Measurements from ENCODE around the gene TIMP3.

The TIMP3 gene

DNA sequence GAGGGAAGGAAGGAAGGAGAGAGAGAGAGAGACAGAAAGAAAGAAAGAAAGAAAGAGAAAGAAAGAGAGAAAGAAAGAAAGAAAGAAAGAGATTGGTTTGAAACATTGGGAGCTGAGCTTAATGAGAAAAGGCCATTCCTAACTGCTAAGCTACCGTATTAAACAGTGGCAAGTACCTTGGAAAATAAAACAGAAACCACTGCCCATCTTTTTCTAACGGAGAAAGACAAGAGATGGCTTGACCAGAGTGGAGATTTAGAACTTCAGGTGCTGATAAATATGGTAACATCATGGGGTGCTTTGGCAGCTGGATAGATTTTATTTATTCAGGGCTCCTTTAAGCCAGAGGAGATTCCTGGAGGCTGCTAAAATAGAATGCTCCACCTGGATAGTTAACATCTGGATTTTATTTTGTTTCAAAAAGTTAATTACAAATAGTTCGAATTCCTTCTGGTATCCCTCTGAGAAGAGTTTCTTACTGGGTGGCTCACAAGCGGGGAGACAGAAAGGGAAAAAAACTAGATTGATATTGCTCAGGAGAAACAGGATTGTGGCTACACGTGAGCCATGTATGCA lies 12.9 kb downstream of the TIMP3 start (continued):
- TF ChIP-seq TSHZ2 (CRISPR knock-in tag; IDR thresholded peaks at IDR 0.05) = no peak
- TF ChIP-seq OSR1 (CRISPR knock-in tag; IDR thresholded peaks at IDR 0.05) = no peak

DNA sequence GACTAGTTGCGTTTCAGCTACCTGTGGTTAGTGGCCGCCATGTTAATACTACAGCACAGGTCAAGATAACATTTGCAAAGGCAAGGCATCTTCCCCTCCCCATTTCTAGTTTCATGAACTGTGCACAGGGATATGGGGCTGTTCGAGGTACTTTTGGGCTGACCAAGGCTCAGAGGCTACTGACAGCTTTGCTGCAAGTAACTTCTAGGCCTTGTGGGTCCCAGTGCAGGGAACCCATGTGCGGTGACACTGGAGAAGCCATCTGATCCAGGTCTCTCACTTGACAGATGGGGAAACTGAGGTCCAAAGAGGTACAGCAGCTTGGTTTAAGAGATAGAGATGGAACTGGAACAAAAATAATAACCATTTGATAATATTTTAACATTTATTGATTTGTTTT lies 13.6 kb downstream of the TIMP3 start:
- no peak for ATAC-seq
- no peak for TF ChIP-seq ZNF8 (CRISPR knock-in tag; IDR thresholded peaks at IDR 0.05)
- TF ChIP-seq ZFP3 (CRISPR knock-in tag; IDR thresholded peaks at IDR 0.05) = no peak
- TF ChIP-seq, protein P1, sequence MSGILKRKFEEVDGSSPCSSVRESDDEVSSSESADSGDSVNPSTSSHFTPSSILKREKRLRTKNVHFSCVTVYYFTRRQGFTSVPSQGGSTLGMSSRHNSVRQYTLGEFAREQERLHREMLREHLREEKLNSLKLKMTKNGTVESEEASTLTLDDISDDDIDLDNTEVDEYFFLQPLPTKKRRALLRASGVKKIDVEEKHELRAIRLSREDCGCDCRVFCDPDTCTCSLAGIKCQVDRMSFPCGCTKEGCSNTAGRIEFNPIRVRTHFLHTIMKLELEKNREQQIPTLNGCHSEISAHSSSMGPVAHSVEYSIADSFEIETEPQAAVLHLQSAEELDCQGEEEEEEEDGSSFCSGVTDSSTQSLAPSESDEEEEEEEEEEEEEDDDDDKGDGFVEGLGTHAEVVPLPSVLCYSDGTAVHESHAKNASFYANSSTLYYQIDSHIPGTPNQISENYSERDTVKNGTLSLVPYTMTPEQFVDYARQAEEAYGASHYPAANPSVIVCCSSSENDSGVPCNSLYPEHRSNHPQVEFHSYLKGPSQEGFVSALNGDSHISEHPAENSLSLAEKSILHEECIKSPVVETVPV (CRISPR knock-in tag; IDR thresholded peaks at IDR 0.05) = no peak
- no peak for TF ChIP-seq PPARA (CRISPR knock-in tag; IDR thresholded peaks at IDR 0.05; ENCODE audit: borderline replicate concordance)
- no peak for TF ChIP-seq TCF4 (CRISPR knock-in tag; IDR thresholded peaks at IDR 0.05; ENCODE audit: borderline replicate concordance)

DNA sequence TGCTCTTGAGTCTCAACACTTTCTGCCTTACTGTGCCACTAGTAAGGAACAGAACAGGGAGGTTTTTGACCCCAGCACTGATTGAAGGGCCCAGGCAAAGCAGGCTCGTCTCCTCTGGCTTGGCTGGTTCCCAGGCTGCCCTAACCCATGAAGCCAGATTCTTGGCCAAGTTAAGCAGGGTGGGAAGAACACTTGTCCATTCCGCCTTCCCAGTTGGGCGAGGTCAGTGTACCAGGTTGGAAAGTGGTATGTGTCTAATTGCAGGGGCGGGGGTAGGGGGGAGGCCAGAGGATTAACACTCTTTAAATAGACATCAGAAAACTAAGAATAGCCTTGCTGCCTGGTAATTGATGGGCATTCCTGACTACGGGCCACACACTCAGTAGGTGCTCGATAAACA lies 14.4 kb downstream of the TIMP3 start:
- no peak for TF ChIP-seq PPARA (CRISPR knock-in tag; IDR thresholded peaks at IDR 0.05; ENCODE audit: borderline replicate concordance)
- TF ChIP-seq TOX (CRISPR knock-in tag; IDR thresholded peaks at IDR 0.05; ENCODE audit: borderline replicate concordance) = no peak
- no peak for TF ChIP-seq SNAI2 (CRISPR knock-in tag; IDR thresholded peaks at IDR 0.05)
- ATAC-seq = no peak

DNA sequence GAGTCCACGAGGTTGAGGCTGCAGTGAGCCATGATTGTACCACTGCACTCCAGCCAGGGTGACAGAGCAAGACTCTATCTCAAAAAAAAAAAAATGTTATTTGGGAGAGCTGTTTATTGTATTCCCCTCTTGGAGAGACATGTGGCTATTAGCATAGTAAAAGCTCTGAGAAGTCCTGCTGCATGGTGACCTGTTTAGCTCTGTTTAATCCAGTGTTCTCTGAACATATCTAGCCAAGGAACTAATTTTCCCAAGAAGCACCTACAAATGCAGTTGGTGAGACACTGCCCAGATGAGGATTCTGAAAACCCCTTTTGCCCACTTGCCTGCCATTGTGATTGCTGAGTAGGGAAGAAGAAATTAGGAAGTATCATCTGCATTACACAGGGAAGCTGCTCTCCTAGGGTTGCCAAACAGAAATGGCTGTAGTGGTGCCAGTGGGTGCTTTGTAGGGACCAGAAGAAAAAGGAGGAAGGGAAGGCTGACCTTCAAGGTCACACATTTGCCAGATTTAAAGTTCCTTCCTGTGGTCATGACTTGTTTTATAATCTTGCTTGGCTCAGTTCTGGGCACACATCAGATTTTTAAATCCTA lies 15.7 kb downstream of the TIMP3 start:
- ATAC-seq = no peak
- TF ChIP-seq ZFP3 (CRISPR knock-in tag; IDR thresholded peaks at IDR 0.05) (no peak), TSHZ2 (CRISPR knock-in tag; IDR thresholded peaks at IDR 0.05) (no peak), TCF4 (CRISPR knock-in tag; IDR thresholded peaks at IDR 0.05; ENCODE audit: borderline replicate concordance) (no peak), TOX (CRISPR knock-in tag; IDR thresholded peaks at IDR 0.05; ENCODE audit: borderline replicate concordance) (no peak), CREB5 (CRISPR knock-in tag; IDR thresholded peaks at IDR 0.05; ENCODE audit: low read depth) (no peak), ESRRG (CRISPR knock-in tag; IDR thresholded peaks at IDR 0.05) (no peak), ARNTL (CRISPR knock-in tag; IDR thresholded peaks at IDR 0.05; ENCODE audit: borderline replicate concordance, low read depth) (no peak), RARB (CRISPR knock-in tag; IDR thresholded peaks at IDR 0.05) (no peak)
- TF ChIP-seq, protein P1 (CRISPR knock-in tag; IDR thresholded peaks at IDR 0.05) = no peak

Measured in SK-N-SH treated with all-trans-retinoic acid at 6 μM for 48 hours (cell line).